ENCODE results near the gene GPC6. TPM values are rescaled to one million over a fixed set of nuclear protein-coding genes. Genes with fewer than 3 reads are reported as not detected.

The GPC6 gene
- total RNA-seq, 1 experiment from 2014 or later = not detected

DNA sequence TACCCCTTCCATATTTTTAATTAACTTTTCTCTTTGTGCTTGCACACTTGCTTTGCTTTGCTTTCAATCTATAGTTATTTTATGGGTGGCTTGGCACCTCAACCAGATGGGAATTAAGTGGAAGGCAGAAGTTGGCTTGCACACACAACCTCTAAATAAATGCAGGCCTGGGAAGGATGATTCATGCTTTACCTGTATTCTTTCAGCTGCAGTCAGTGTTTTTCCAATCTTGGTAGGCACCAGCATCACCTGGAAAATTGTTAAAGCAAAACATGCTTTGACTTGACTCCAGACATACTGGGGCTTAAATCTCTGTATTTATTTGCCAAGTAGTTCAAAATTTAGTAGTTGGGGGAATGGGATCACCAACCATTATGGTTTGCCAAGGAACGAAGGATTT, 543.0 kb downstream of the GPC6 start:
- CTCF ChIA-PET = no interaction called here
- H3K4me1 Mint-ChIP-seq (ENCODE audit: low read depth, unreplicated experiment) = no peaks in the 10 kb centered on the region
- intact Hi-C loops (cut with micrococcal nuclease; ENCODE audit: unreplicated experiment) = no loop called here
- H3K27ac Mint-ChIP-seq (ENCODE audit: unreplicated experiment) = no peak overlapping the region
- H3K27me3 Mint-ChIP-seq (ENCODE audit: unreplicated experiment) = no peaks in the 10 kb centered on the region
- no peak for DNase-seq
- no peak overlapping the region for H3K4me3 Mint-ChIP-seq (ENCODE audit: low read depth, unreplicated experiment)
- no peaks in the 10 kb centered on the region for H3K36me3 Mint-ChIP-seq (ENCODE audit: insufficient read depth, unreplicated experiment)
- BruUV-seq (replicated peaks) = no TSS peak
- H3K9me3 Mint-ChIP-seq (ENCODE audit: low read depth, unreplicated experiment) = no peaks in the 10 kb centered on the region
- TF ChIP-seq, protein P1, sequence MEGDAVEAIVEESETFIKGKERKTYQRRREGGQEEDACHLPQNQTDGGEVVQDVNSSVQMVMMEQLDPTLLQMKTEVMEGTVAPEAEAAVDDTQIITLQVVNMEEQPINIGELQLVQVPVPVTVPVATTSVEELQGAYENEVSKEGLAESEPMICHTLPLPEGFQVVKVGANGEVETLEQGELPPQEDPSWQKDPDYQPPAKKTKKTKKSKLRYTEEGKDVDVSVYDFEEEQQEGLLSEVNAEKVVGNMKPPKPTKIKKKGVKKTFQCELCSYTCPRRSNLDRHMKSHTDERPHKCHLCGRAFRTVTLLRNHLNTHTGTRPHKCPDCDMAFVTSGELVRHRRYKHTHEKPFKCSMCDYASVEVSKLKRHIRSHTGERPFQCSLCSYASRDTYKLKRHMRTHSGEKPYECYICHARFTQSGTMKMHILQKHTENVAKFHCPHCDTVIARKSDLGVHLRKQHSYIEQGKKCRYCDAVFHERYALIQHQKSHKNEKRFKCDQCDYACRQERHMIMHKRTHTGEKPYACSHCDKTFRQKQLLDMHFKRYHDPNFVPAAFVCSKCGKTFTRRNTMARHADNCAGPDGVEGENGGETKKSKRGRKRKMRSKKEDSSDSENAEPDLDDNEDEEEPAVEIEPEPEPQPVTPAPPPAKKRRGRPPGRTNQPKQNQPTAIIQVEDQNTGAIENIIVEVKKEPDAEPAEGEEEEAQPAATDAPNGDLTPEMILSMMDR (IDR thresholded peaks at IDR 0.05; ENCODE audit: unreplicated experiment) = no peak

DNA sequence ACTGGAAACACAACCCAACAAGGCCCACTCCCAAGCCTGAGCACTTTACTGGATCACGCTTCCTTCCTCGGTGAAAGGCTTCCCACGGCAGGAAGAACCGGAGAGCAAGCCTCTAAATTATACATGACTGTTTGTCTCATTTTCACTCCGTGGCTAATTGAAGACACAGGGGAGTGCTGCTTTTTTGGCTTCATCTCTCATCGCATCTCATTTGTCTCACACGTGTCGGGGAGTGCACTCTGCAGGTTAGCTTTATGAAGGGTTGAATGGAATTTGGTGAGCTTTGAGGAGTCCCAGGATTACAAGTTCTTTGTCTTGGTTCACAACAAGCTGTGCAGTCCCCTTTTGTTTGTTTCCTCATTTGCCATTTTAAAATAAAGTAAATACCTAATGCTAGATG, 544.6 kb downstream of the GPC6 start:
- no peak for DNase-seq
- no peaks in the 10 kb centered on the region for H3K27me3 Mint-ChIP-seq (ENCODE audit: unreplicated experiment)
- H3K27ac Mint-ChIP-seq (ENCODE audit: unreplicated experiment) = no peak overlapping the region
- H3K9me3 Mint-ChIP-seq (ENCODE audit: low read depth, unreplicated experiment) = no peaks in the 10 kb centered on the region
- intact Hi-C loops (cut with micrococcal nuclease; ENCODE audit: unreplicated experiment) = no loop called here
- no peaks in the 10 kb centered on the region for H3K36me3 Mint-ChIP-seq (ENCODE audit: insufficient read depth, unreplicated experiment)
- no peaks in the 10 kb centered on the region for H3K4me1 Mint-ChIP-seq (ENCODE audit: low read depth, unreplicated experiment)
- CTCF ChIA-PET = no interaction called here
- no peak overlapping the region for H3K4me3 Mint-ChIP-seq (ENCODE audit: low read depth, unreplicated experiment)
- no TSS peak for BruUV-seq (replicated peaks)
- TF ChIP-seq, protein P1 (IDR thresholded peaks at IDR 0.05; ENCODE audit: unreplicated experiment) = no peak

DNA sequence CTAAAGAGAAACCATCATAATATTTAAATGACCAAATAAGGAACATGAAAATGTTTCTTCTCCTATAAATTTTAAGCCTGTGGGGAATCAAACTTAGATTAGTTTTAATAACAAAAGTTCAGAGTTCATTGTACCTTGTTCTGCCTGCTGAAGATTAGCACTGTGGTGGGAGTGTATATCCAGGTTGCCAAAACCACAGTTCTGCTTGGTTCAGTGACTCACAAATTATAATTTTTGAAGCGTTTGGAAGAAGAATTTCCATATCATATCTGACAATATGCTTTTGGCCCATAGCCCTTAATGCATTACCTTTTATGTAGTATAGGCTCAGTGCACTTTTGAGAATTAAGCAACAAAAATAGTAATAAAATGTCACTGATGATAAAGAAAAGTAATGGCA, 545.2 kb downstream of the GPC6 start:
- no peaks in the 10 kb centered on the region for H3K36me3 Mint-ChIP-seq (ENCODE audit: insufficient read depth, unreplicated experiment)
- no peak for DNase-seq
- no peak overlapping the region for H3K4me3 Mint-ChIP-seq (ENCODE audit: low read depth, unreplicated experiment)
- TF ChIP-seq, protein P1 (IDR thresholded peaks at IDR 0.05; ENCODE audit: unreplicated experiment) = no peak
- CTCF ChIA-PET = no interaction called here
- H3K4me1 Mint-ChIP-seq (ENCODE audit: low read depth, unreplicated experiment) = no peaks in the 10 kb centered on the region
- intact Hi-C loops (cut with micrococcal nuclease; ENCODE audit: unreplicated experiment) = no loop called here
- no peaks in the 10 kb centered on the region for H3K27me3 Mint-ChIP-seq (ENCODE audit: unreplicated experiment)
- BruUV-seq (replicated peaks) = no TSS peak
- no peak overlapping the region for H3K27ac Mint-ChIP-seq (ENCODE audit: unreplicated experiment)
- H3K9me3 Mint-ChIP-seq (ENCODE audit: low read depth, unreplicated experiment) = no peaks in the 10 kb centered on the region

DNA sequence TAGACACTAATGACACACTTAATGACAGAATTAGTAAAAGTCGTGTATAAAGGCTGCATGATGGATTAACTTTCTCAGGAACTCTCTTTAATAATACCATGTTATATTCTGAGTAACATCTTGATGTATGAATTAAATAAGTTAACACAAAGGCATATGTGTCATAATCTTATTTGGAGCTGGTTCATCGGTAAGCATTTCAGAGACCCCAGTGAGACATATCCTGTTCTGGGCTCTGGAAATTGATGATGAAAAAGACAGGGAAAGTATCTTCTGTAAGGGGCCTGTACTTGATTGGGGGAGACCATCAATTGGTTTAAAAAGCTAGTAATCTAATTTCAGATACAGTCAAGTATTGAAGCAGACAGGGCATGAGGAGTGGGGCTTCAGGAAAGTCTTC, 547.9 kb downstream of the GPC6 start:
- Mint-ChIP-seq H3K27ac (ENCODE audit: unreplicated experiment) (no peak overlapping the region), H3K4me3 (ENCODE audit: low read depth, unreplicated experiment) (no peak overlapping the region), H3K27me3 (ENCODE audit: unreplicated experiment) (no peaks in the 10 kb centered on the region), H3K9me3 (ENCODE audit: low read depth, unreplicated experiment) (no peaks in the 10 kb centered on the region), H3K36me3 (ENCODE audit: insufficient read depth, unreplicated experiment) (no peaks in the 10 kb centered on the region), H3K4me1 (ENCODE audit: low read depth, unreplicated experiment) (no peaks in the 10 kb centered on the region)
- no TSS peak for BruUV-seq (replicated peaks)
- intact Hi-C loops (cut with micrococcal nuclease; ENCODE audit: unreplicated experiment) = no loop called here
- DNase-seq = no peak
- CTCF ChIA-PET = no interaction called here
- TF ChIP-seq, protein P1 (IDR thresholded peaks at IDR 0.05; ENCODE audit: unreplicated experiment) = no peak

All from Calu3 (cell line).